ENCODE measurements around the gene TMEM123. TPM values are rescaled to one million over a fixed set of nuclear protein-coding genes. Genes with fewer than 3 reads are reported as not detected.

TMEM123 gene
- total RNA-seq, 1 donor from 2014 or later = 156 TPM

DNA sequence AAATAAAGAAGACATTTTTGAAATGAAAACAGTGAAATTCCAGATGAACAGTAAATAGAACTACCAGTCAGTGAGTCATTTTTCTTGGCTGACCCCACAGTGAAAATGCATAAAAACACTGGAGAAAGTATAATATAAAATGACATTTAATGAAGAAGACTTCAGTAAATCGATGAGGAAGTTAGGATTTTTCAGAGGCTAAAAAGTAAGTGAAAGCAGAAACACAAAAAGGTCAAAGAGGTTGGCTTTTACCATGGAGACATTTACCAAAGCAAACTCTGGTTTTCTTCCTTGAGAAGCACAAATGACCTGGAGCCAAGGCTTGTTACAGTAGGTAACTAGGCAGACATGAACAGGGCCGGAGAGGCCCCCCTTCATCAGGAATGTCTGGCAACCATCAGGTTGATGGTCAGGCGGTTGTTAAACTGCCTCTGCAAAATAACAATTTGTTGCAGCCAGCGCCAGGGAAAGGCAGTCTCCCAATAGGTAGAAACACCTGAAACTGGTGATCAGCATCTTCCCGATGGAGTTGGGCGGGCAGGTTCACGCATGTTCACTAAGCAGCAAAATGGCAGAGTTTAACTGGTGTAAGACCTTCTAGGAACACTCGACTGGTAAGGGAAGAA, 16.7 kb upstream of the TMEM123 start:
- intact Hi-C loops (cut with DNase I) = no loop called here
- H3K27ac ChIP-seq = no peak overlapping the region
- DNase-seq (ENCODE audit: extremely low spot score in 2 of 2) = no peak

DNA sequence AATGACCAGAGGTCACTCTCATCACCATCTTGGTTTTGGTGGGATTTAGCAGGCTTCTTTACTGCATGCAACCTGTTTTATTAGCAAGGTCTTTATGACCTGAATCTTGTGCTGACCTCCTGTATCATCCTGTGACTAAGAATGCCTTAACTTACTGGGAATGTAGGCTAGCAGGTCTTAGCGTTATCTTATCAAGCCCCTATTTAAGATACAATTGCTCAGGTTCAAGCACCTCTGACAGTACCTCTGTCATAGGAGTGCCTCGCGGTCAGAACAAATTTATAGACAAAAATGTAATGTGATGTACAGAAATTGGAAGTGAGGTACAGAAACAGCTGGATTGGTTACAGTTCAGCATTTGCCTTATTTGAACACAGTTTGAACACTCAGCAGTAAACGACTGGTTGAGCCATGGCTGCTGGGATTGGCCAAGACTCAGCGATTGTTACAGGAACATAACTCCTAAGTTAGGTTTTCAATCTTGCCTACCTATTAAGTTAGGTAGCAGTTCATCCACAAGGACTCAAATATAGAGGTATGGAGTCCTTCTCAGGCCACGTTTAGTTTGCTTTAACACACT, 16.1 kb upstream of the TMEM123 start:
- no peak overlapping the region for H3K4me3 ChIP-seq
- H3K27me3 ChIP-seq = no peaks in the 10 kb centered on the region
- H3K36me3 ChIP-seq = no peaks in the 10 kb centered on the region
- intact Hi-C loops (cut with DNase I) = no loop called here
- DNase-seq (ENCODE audit: extremely low spot score in 2 of 2) = no peak
- peaks cover 25% of the 10 kb centered on the region for H3K4me1 ChIP-seq
- H3K27ac ChIP-seq = no peak overlapping the region
- TF ChIP-seq POLR2A (IDR thresholded peaks at IDR 0.05) (no peak), POLR2AphosphoS5 (IDR thresholded peaks at IDR 0.05; ENCODE audit: insufficient read depth in 1 of 2, low read depth in 1 of 2) (no peak)
- TF ChIP-seq, protein P1, sequence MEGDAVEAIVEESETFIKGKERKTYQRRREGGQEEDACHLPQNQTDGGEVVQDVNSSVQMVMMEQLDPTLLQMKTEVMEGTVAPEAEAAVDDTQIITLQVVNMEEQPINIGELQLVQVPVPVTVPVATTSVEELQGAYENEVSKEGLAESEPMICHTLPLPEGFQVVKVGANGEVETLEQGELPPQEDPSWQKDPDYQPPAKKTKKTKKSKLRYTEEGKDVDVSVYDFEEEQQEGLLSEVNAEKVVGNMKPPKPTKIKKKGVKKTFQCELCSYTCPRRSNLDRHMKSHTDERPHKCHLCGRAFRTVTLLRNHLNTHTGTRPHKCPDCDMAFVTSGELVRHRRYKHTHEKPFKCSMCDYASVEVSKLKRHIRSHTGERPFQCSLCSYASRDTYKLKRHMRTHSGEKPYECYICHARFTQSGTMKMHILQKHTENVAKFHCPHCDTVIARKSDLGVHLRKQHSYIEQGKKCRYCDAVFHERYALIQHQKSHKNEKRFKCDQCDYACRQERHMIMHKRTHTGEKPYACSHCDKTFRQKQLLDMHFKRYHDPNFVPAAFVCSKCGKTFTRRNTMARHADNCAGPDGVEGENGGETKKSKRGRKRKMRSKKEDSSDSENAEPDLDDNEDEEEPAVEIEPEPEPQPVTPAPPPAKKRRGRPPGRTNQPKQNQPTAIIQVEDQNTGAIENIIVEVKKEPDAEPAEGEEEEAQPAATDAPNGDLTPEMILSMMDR (IDR thresholded peaks at IDR 0.05) = no peak
- no peaks in the 10 kb centered on the region for H3K9me3 ChIP-seq

More for the DNA sequence above, 16.7 kb upstream of the TMEM123 start:
- no peak overlapping the region for H3K4me3 ChIP-seq
- H3K9me3 ChIP-seq = no peaks in the 10 kb centered on the region
- no peaks in the 10 kb centered on the region for H3K27me3 ChIP-seq
- no peaks in the 10 kb centered on the region for H3K36me3 ChIP-seq
- no peak for TF ChIP-seq POLR2AphosphoS5 (IDR thresholded peaks at IDR 0.05; ENCODE audit: insufficient read depth in 1 of 2, low read depth in 1 of 2)
- TF ChIP-seq, protein P1 (IDR thresholded peaks at IDR 0.05) = no peak
- no peak for TF ChIP-seq POLR2A (IDR thresholded peaks at IDR 0.05)
- peaks cover 25% of the 10 kb centered on the region for H3K4me1 ChIP-seq

DNA sequence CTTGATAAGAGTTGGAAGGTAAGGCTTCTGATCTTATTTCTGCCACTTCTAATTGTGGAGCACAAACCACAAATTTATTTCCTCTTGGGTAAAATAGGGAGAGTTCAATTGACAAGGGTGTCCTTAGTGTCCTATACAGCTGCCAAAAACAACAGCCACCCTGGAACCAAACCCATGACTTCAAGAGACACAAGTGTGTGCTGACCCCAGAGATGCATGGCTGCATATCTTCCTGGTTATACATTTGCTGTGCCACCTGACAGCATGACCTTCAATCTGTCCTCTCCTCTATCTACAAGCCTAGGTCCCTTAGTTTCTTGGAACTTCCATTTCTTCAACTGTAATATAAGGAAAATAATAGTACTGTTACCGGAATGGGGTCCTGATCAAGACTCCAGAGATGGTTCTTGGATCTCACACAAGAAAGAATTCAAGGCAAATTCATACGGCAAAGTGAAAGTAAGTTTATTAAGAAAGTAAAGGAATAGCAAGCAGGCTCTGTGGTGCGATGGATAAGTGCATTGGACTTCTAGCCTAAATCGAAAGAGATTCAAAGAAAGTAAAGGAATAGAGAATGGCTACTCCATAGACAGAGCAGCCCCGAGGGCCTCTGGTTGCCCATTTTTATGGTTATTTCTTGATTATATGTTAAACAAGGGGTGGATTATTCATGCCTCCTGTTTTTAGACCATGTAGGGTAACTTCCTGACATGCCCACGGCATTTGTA, 15.5 kb upstream of the TMEM123 start:
- Histone ChIP-seq H3K4me3 (no peak overlapping the region), H3K9me3 (no peaks in the 10 kb centered on the region), H3K36me3 (no peaks in the 10 kb centered on the region), H3K4me1 (peaks cover 25% of the 10 kb centered on the region), H3K27me3 (no peaks in the 10 kb centered on the region), H3K27ac (no peak overlapping the region)
- DNase-seq (ENCODE audit: extremely low spot score in 2 of 2) = no peak
- no peak for TF ChIP-seq POLR2AphosphoS5 (IDR thresholded peaks at IDR 0.05; ENCODE audit: insufficient read depth in 1 of 2, low read depth in 1 of 2)
- TF ChIP-seq POLR2A (IDR thresholded peaks at IDR 0.05) = no peak
- TF ChIP-seq, protein P1 (IDR thresholded peaks at IDR 0.05) = no peak
- intact Hi-C loops (cut with DNase I) = no loop called here

DNA sequence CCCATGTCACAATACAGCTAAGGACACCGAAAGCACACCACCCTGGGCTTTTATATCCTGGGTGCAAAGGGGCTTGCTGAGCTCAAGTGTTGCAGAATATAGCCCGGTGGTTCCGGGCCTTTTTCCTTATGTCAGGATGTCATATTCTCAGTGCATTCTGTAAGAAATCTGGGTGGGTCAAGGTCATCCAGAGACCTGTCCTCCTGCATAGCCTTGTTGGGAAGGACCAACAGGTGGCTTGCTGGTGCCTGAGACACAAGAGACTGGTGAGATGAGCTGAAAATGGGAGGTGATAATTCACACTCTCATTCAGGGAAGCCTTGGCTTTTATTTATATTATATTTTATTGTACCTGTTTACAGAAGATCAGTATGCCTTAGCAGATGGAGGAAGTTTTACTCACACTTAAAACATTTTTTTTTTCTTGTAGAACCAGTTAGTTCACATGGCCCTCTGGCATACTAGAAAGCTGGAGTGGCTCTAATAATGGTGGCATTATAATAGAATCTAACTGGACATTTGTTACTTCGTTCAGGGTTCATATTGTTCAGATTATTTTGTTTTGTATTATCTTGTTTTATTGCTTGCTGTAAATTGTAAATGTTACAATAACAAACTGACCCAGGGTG, 14.6 kb upstream of the TMEM123 start:
- intact Hi-C loops (cut with DNase I) = no loop called here
- Histone ChIP-seq H3K27ac (no peak overlapping the region), H3K27me3 (no peaks in the 10 kb centered on the region), H3K4me3 (no peak overlapping the region), H3K4me1 (peaks cover 25% of the 10 kb centered on the region), H3K36me3 (no peaks in the 10 kb centered on the region), H3K9me3 (no peaks in the 10 kb centered on the region)
- peak in 1 of 2 donors; percentile 58 for TF ChIP-seq POLR2AphosphoS5 (IDR thresholded peaks at IDR 0.05; ENCODE audit: insufficient read depth in 1 of 2, low read depth in 1 of 2)
- TF ChIP-seq, protein P1 (IDR thresholded peaks at IDR 0.05) = no peak
- no peak for TF ChIP-seq POLR2A (IDR thresholded peaks at IDR 0.05)
- no peak for DNase-seq (ENCODE audit: extremely low spot score in 2 of 2)
